H1 (cell line): Measurements from ENCODE around the gene AGPAT2.

Experiments
- BRCA1 ChIP-seq: IDR thresholded peaks from 2 replicates; pipeline ENCODE4 v1.6.1; 2012; ENCODE audit warnings: low read depth, low read length, improper control_type of control experiment
- FOSL1 ChIP-seq: IDR thresholded peaks from 2 replicates; pipeline ENCODE4 v1.6.1; 2011; ENCODE audit warnings: mild to moderate bottlenecking, low read depth, low read length, moderate library complexity; ENCODE audit not compliant: insufficient read depth
- KDM1A ChIP-seq: fragments of 200-600, 300-600 bp; sonication (generic); IDR thresholded peaks from 2 replicates; pipeline ENCODE4 v1.7.1; 2016; ENCODE audit warnings: mild to moderate bottlenecking, low read length, borderline replicate concordance
- PHF8 ChIP-seq: fragments of 200-600 bp; sonication (generic); conservative IDR thresholded peaks from 2 replicates; pipeline ENCODE4 v1.7.1; 2012; ENCODE audit warnings: low read depth, mild to moderate bottlenecking, inconsistent platforms, low read length, moderate library complexity
- POLR2A ChIP-seq, 2 experiments: IDR thresholded peaks; 1 replicate in 1 of 2; 2 replicates in 1 of 2; pipeline ENCODE4 v1.6.1; 2011; ENCODE audit warnings: low read depth in 2 of 2, low read length in 2 of 2, mild to moderate bottlenecking in 2 of 2; ENCODE audit errors: control extremely low read depth in 1 of 2
- POLR2AphosphoS5 ChIP-seq: IDR thresholded peaks from 2 replicates; pipeline ENCODE4 v1.6.1; 2011; ENCODE audit warnings: low read depth, low read length
- SRF ChIP-seq: IDR thresholded peaks from 2 replicates; pipeline ENCODE4 v1.6.1; 2011; ENCODE audit warnings: mild to moderate bottlenecking, low read depth, low read length, moderate library complexity
- TAF1 ChIP-seq: IDR thresholded peaks from 2 replicates; pipeline ENCODE4 v1.6.1; 2011; ENCODE audit warnings: mild to moderate bottlenecking, low read depth, low read length
- TF ChIP-seq, protein P1 (sequence below), 3 experiments: IDR thresholded peaks; 1 replicate in 2 of 3; 2 replicates in 1 of 3; pipeline versions ENCODE4 v1.5.1 to v1.6.1; 2011; ENCODE audit warnings: low read length in 3 of 3, mild to moderate bottlenecking in 3 of 3, inconsistent platforms in 2 of 3, low read depth in 1 of 3, moderate library complexity in 1 of 3; ENCODE audit not compliant: insufficient read depth in 1 of 3; ENCODE audit errors: control extremely low read depth in 1 of 3
- TF ChIP-seq, protein P2 (sequence below): IDR thresholded peaks from 2 replicates; pipeline ENCODE4 v1.6.1; 2012; ENCODE audit warnings: inconsistent platforms

DNA sequence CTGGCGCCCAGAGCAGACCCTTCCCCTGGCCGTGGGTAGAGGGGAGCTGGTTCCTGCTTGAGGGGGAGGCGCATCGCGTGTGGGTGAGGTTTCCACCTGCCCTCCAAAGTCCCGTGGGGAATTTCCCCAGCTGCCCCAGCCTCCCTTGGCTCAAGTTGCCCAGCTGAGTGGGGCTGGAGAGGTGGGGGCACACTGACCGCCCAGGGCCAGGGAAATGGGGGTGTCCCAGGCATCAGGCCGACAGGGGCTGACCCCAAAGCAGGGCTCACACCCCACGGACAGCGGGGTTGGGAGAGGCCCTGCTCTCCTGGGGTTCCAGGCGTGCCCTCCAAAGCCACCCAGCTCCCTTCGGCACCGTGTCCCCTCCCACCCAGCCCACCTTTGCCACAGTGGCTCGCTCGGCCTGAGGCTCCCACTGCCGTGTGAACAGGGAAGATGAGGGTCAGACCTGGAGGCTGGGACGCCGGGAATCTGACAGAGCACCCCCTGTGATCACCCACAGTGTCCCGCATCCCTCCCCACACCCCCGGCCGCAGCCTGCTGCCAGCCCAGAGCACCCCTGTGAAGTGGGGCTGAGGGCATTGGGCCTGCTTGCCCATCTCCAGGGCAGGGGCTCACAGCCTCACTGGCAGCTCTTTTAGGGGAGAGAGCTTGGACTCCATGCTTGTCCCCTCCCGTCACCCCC lies 25.5 kb downstream of the AGPAT2 start:
- no peak for TF ChIP-seq PHF8
- no peak for TF ChIP-seq TAF1
- TF ChIP-seq BRCA1, result no peak
- TF ChIP-seq FOSL1, result no peak
- no peak for TF ChIP-seq POLR2AphosphoS5
- TF ChIP-seq, protein P1, sequence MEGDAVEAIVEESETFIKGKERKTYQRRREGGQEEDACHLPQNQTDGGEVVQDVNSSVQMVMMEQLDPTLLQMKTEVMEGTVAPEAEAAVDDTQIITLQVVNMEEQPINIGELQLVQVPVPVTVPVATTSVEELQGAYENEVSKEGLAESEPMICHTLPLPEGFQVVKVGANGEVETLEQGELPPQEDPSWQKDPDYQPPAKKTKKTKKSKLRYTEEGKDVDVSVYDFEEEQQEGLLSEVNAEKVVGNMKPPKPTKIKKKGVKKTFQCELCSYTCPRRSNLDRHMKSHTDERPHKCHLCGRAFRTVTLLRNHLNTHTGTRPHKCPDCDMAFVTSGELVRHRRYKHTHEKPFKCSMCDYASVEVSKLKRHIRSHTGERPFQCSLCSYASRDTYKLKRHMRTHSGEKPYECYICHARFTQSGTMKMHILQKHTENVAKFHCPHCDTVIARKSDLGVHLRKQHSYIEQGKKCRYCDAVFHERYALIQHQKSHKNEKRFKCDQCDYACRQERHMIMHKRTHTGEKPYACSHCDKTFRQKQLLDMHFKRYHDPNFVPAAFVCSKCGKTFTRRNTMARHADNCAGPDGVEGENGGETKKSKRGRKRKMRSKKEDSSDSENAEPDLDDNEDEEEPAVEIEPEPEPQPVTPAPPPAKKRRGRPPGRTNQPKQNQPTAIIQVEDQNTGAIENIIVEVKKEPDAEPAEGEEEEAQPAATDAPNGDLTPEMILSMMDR (IDR thresholded peaks at IDR 0.05; ENCODE audit: control extremely low read depth in 1 of 3, insufficient read depth in 1 of 3, low read depth in 1 of 3, low read length in 3 of 3), result no peak
- TF ChIP-seq, protein P2, sequence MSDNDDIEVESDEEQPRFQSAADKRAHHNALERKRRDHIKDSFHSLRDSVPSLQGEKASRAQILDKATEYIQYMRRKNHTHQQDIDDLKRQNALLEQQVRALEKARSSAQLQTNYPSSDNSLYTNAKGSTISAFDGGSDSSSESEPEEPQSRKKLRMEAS, result no peak
- TF ChIP-seq POLR2A (IDR thresholded peaks at IDR 0.05; ENCODE audit: control extremely low read depth in 1 of 2, low read depth in 2 of 2, low read length in 2 of 2), result no peak
- TF ChIP-seq SRF, result no peak
- no peak for TF ChIP-seq KDM1A
